Amniotic epithelial cell (primary cell): Measurements from ENCODE around the gene CHTOP.
"Not testable (repeated sequence)": the region's sequence is repeated elsewhere in the genome, so short reads cannot be mapped to it uniquely, and the experiment has no call there.

Source experiments
- DNase-seq: peaks from one replicate; pipeline ENCODE4 v3.0.0-alpha.2; 2010; ENCODE audit warnings: low read depth

Gene CHTOP

GRCh38 chr1:153659175-153659534 is 25.3 kb downstream of the CHTOP start:
- DNase-seq: no peak

GRCh38 chr1:153659656-153660055 is 25.8 kb downstream of the CHTOP start:
- no peak for DNase-seq

- peak; percentile 66 for DNase-seq
Measured at GRCh38 chr1:153661111-153661708, 27.3 kb downstream of the CHTOP start.

- DNase-seq: no peak
Measured at GRCh38 chr1:153662269-153662668, 28.4 kb downstream of the CHTOP start.

GRCh38 chr1:153663211-153663610 is 29.3 kb downstream of the CHTOP start:
- DNase-seq: peak; percentile 86

GRCh38 chr1:153667439-153667838 is 33.6 kb downstream of the CHTOP start:
- no peak for DNase-seq

- not testable (repeated sequence) for DNase-seq
Measured at GRCh38 chr1:153668672-153669071, 34.8 kb downstream of the CHTOP start.

- DNase-seq: no peak
Measured at GRCh38 chr1:153669606-153670005, 35.7 kb downstream of the CHTOP start.

GRCh38 chr1:153670257-153670858 is 36.5 kb downstream of the CHTOP start:
- DNase-seq: no peak

- DNase-seq: peak; percentile 100
Measured at GRCh38 chr1:153670859-153671627, 37.2 kb downstream of the CHTOP start, which contains the start of gene ILF2. ILF2 (minus strand) TSS chr1:153670993; CDS start chr1:153670922, 71 bp downstream.

GRCh38 chr1:153671628-153672353 is 37.9 kb downstream of the CHTOP start:
- DNase-seq: not testable (repeated sequence)

- DNase-seq: no peak
Measured at GRCh38 chr1:153673511-153673910, 39.6 kb downstream of the CHTOP start.

GRCh38 chr1:153677718-153678518 is 44.1 kb downstream of the CHTOP start:
- DNase-seq: peak; percentile 42

- DNase-seq: no peak
Measured at GRCh38 chr1:153678519-153679336, 44.9 kb downstream of the CHTOP start, which contains the start of gene NPR1. NPR1 (plus strand) TSS chr1:153678688; CDS start chr1:153679109, 421 bp downstream.

GRCh38 chr1:153679337-153680119 is 45.7 kb downstream of the CHTOP start:
- DNase-seq: no peak

- DNase-seq: no peak
Measured at GRCh38 chr1:153680120-153680403, 46.2 kb downstream of the CHTOP start.

- DNase-seq: no peak
Measured at GRCh38 chr1:153682730-153683129, 48.9 kb downstream of the CHTOP start.

GRCh38 chr1:153683854-153684253 is 50.0 kb downstream of the CHTOP start:
- peak; percentile 80 for DNase-seq

- no peak for DNase-seq
Measured at GRCh38 chr1:153684892-153685291, 51.0 kb downstream of the CHTOP start.
